ENCODE results near the gene MBTPS2.
"Not testable (repeated sequence)": the region's sequence is repeated elsewhere in the genome, so short reads cannot be mapped to it uniquely, and the experiment has no call there.

MBTPS2 gene

DNA sequence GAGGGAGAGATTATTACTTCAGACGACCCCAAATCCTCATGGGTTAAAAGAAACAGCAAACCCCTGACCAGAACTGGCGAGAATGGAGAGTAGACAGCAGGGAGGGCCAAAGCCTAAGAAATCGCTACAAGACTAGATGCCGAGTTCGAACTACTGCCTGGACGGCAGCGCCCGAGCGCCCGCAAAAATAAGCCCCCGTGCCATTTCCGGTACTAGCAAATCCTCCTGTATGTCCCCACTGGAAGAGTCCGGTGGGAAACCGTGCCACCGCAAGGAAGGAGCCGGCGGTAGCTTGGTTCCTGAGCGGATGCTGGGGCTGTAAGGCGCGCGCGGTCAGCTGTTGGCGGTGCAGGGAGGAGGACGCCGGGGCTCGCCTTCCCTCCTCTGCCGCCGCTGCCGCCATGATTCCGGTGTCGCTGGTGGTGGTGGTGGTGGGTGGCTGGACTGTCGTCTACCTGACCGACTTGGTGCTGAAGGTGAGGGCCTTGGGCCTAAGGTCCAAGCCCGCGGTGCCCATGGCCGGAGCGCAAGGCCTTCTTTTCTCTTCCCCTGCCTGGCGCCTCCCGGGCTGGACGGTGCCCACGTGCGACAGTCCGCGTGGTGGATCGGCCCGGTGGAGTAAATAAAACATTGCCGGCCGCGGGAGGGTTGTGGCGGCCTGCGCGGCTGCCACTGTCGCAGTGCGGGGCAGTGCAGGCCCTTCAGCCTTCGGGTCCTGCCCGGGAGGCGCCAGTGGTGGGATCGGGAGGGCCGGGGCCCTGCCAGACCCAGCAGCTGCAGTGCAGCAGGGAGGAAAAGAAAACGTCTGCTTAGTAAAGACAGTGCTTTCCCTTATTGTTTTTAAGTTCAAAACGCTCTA is at the start of gene MBTPS2:
Gene MBTPS2, plus strand, starts transcription at position 284 of the 859 bp plus-strand sequence. Its CDS starts 118 bp downstream, at position 402.
- no peaks in the 10 kb centered on the region for H3K9me3 Mint-ChIP-seq
- H3K4me1 Mint-ChIP-seq = no peaks in the 10 kb centered on the region
- H3K27ac Mint-ChIP-seq = peak within 1 kb of the TSS; percentile 96
- ATAC-seq (replicated peaks) = peak; percentile 88 to 90
- H3K36me3 Mint-ChIP-seq = peaks cover 3 to 6% of the 10 kb centered on the region in 2 donors
- peak within 1 kb of the TSS; percentile 87 to 90 for H3K4me3 Mint-ChIP-seq
- DNase-seq = peak; percentile 77
- H3K27me3 Mint-ChIP-seq = no peaks in the 10 kb centered on the region

DNA sequence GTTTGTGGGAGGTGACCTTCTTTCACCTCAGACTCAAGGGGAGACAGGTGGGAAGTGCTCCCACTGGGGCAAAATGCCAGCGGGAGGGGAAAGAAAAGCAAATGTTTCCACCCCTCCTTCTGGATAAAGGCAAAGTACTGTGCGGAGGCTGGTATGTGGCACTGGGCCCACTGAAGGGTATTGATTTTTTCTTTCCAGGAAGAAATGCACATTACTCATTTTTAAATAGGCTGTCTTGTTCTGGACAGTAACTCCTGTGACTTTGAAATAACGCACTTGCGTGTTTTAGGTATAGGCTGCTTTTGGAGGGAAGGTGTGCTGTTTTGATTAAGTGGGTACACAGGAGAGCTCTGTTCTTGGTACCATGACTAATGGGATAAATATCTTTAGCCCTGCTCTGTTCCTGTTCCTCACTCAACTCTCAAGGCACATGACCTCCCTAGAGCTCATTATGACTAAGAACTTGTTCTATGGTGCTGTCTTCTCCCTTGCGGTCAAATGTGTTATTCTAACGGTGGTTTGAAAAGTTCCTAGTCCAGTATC is 40.7 kb upstream of the MBTPS2 start:
- Mint-ChIP-seq H3K4me1 (no peaks in the 10 kb centered on the region), H3K36me3 (no peaks in the 10 kb centered on the region), H3K9me3 (no peaks in the 10 kb centered on the region), H3K4me3 (no peak overlapping the region), H3K27ac (no peak overlapping the region), H3K27me3 (peaks cover 0 to 22% of the 10 kb centered on the region in 2 donors)
- peak in 1 of 2 donors; percentile 60 for ATAC-seq (replicated peaks)
- no peak for DNase-seq

DNA sequence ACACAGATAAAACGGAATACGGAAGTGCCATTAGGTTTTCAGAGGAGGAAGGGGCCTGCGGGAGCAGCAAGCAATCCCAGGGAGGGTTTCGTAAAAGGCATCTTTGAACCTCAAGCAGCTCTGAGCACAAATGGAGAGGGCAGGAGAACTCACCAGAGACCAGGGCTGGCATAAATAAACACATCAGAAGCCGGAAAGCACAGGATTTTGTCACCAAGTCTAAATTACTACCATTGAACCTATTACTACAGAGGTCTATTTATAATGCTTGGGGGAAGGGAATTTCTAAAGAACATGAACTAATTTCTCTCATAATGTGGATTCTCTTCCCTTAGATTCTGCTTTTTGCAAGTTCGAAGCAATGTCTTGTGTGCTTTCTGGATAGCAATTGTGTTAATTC is 39.6 kb upstream of the MBTPS2 start:
- H3K9me3 Mint-ChIP-seq = no peaks in the 10 kb centered on the region
- no peaks in the 10 kb centered on the region for H3K36me3 Mint-ChIP-seq
- H3K27me3 Mint-ChIP-seq = peaks cover 0 to 22% of the 10 kb centered on the region in 2 donors
- ATAC-seq (replicated peaks) (no peak), DNase-seq (no peak)
- no peak overlapping the region for H3K4me3 Mint-ChIP-seq
- H3K4me1 Mint-ChIP-seq = no peaks in the 10 kb centered on the region
- H3K27ac Mint-ChIP-seq = no peak overlapping the region

DNA sequence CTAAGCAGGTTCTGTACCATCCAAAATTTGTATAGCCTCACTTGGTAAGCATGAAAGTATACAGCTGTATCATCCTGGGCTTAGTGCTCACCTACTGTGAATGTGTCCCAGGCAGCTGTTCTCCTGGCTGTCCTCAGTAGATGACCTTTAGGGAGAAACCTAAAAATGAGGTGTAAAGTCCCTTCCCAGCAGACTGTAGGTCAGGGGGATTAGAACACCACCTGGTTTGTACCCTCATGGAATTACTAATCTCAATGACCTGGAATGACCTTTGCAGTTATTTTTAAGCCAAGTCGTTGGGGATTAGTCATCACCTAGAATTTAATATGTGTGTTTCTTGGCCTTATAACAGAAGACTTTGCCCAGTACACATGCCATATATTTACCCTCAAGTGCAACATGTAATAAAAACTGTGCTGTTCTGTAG is 39.1 kb upstream of the MBTPS2 start:
- Mint-ChIP-seq H3K27me3 (peaks cover 0 to 22% of the 10 kb centered on the region in 2 donors), H3K27ac (no peak overlapping the region), H3K4me1 (no peaks in the 10 kb centered on the region), H3K4me3 (no peak overlapping the region), H3K9me3 (no peaks in the 10 kb centered on the region), H3K36me3 (no peaks in the 10 kb centered on the region)
- no peak for DNase-seq
- ATAC-seq (replicated peaks) = peak in 1 of 2 donors; percentile 70

DNA sequence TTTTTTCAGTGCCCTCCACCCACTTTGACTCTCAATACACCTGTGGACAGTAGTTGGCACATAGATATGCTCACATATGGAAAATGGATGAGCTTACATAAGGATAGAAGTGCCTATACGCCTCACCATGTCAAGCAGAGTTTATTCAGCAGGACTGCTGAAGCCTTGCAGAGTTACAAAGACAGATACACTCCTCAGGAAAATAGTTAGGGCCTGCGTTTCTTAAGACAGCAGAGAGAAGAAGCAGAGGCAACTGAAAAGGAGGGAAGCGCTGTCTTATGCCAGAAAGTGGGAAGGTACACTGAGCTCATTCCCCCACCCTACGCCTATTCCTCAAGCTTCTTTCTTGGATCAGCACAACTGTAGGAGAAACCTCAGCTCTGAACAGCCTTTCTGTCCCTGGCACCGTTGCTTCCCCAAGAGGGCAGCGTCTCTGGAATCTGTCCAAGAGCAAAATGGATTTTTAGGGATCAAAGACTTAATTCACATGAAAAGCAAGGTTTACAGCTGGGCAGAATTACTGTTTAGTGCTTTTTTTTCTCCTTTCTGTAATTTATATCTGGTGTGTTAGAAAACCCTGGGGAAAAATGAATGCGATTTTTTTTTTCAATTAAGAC is 37.3 kb upstream of the MBTPS2 start:
- no peaks in the 10 kb centered on the region for H3K36me3 Mint-ChIP-seq
- no peak for ATAC-seq (replicated peaks)
- peaks cover 0 to 16% of the 10 kb centered on the region in 2 donors for H3K27me3 Mint-ChIP-seq

DNA sequence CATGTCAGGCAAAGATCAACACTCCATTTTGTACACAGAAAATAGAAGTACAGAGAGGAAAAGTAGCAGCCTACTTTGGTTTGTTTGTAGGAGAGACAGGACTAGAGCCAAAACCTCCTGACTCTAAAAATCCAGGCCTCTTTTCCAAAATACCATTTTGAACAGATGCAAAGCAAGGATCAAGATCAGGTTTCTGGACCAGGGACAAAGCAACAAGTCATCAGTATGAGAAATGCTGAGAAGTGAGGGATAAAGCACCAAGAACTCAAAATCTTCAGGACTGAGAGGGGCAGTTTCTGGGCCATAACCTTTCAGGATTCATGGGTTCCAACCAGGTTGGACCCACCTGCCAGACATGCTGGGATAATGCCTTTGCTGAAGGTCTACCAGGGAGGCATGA is 36.6 kb upstream of the MBTPS2 start:
- H3K27ac Mint-ChIP-seq = no peak overlapping the region
- H3K9me3 Mint-ChIP-seq = no peaks in the 10 kb centered on the region
- peaks cover 0 to 20% of the 10 kb centered on the region in 2 donors for H3K27me3 Mint-ChIP-seq
- H3K4me3 Mint-ChIP-seq = no peak overlapping the region
- DNase-seq (no peak), ATAC-seq (replicated peaks) (no peak)
- H3K4me1 Mint-ChIP-seq = no peaks in the 10 kb centered on the region
- H3K36me3 Mint-ChIP-seq = no peaks in the 10 kb centered on the region

More for the DNA sequence above, 37.3 kb upstream of the MBTPS2 start:
- H3K27ac Mint-ChIP-seq = no peak overlapping the region
- H3K4me3 Mint-ChIP-seq = no peak overlapping the region
- no peak for DNase-seq
- no peaks in the 10 kb centered on the region for H3K9me3 Mint-ChIP-seq
- H3K4me1 Mint-ChIP-seq = no peaks in the 10 kb centered on the region

DNA sequence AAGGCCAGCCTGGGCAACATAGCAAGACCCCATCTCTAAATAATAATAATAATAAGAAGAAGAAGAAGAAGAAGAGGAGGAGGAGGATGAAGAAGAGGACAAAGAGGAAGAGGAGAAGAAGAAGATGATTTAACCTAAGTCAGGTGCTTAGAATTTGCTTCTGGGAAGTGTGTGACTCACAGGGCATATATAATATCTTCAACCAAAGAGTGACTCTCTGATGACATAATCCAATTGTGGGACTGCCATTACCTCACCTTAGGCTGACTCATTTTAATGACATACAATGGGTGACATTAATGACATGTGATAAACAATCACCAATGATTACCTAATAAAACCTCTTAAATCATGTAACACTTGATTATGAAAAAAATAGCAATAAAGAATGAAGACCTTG is 32.7 kb upstream of the MBTPS2 start:
- H3K4me1 Mint-ChIP-seq = no peaks in the 10 kb centered on the region
- no peak for DNase-seq
- H3K27me3 Mint-ChIP-seq = peaks cover 0 to 6% of the 10 kb centered on the region in 2 donors
- H3K9me3 Mint-ChIP-seq = no peaks in the 10 kb centered on the region
- H3K4me3 Mint-ChIP-seq = no peak overlapping the region
- H3K27ac Mint-ChIP-seq = no peak overlapping the region
- ATAC-seq (replicated peaks) = no peak
- H3K36me3 Mint-ChIP-seq = no peaks in the 10 kb centered on the region

DNA sequence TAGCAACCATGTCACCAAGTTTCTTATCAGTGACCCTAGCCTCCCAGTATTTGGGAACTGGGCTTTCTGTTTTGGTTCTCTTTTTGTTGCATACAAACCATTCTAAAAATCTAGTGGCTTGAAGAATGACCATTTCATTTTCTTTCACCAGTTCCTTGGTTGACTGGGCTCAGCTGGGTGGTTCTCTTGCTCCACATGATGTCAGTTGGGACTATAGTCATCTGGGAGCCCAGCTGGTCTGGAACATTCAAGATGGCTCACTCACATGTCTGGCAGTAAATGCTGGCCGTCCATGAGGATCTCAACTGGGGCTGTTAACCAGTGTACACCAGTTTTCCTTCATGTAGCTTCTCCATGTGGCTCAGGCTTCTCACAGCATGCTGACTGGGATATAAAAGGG is 27.6 kb upstream of the MBTPS2 start:
- ATAC-seq (replicated peaks) (no peak), DNase-seq (no peak)
- Mint-ChIP-seq H3K27me3 (peaks cover 0 to 6% of the 10 kb centered on the region in 2 donors), H3K27ac (no peak overlapping the region), H3K36me3 (no peaks in the 10 kb centered on the region), H3K4me3 (no peak overlapping the region), H3K9me3 (no peaks in the 10 kb centered on the region), H3K4me1 (no peaks in the 10 kb centered on the region)

DNA sequence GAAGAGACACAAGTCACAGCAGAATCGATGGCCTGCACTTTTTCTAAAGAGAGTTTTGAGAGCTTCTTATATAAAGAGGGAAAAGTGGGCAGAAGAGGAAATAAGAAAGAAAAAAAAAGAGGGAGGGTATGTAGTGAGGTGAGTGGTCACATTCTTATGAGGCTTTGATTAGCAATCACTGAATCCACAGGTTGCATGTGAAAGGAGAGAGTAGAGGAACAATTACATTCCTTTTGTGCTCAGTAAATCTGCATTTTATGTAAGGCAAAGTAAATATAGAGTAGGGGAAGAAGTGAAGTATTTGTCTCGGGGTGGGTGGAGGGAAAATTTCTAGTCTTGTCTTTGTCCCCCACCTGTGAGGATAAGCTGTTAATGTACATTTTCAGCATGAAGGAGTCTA is 26.8 kb upstream of the MBTPS2 start:
- ATAC-seq (replicated peaks) (no peak), DNase-seq (no peak)
- Mint-ChIP-seq H3K36me3 (no peaks in the 10 kb centered on the region), H3K4me1 (no peaks in the 10 kb centered on the region), H3K4me3 (no peak overlapping the region), H3K27me3 (peaks cover 0 to 3% of the 10 kb centered on the region in 2 donors), H3K27ac (no peak overlapping the region), H3K9me3 (no peaks in the 10 kb centered on the region)

DNA sequence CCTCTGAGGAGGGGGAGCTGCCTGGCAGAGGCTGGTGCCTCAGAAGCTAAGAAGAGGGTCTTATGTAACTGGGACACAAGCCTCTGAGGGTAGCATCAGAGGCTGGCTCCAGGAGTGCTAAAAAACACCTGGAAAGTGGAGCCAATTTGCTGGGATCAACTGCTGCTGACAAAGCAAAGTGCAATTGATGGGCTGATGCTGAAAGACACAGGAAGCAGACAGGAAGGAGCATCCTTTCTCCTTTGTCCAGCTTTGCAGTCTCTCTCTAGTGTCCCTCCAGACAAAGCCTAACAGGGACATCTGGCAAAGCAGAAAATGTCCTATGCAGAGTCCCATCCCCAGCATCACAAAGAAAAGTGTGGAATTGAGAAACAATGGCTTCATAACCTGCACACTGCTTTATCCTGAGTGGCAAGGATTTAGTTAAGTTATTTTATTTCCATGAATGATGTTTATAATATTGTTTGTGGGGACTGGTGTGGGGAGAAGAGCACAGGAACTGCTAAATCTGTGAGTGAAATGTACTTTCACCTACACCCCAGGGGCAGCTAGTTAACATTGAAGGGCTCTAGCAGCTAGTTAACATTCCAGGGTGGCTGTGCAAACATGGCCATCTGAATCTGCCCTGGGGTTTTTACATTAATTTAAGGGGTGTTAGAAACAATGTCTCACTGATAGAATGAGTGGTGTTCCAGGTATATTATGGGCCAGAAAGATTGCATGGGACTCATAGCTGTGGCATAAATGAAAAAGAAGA is 25.6 kb upstream of the MBTPS2 start:
- DNase-seq (no peak), ATAC-seq (replicated peaks) (no peak)
- peaks cover 0 to 5% of the 10 kb centered on the region in 2 donors for H3K27me3 Mint-ChIP-seq
- no peaks in the 10 kb centered on the region for H3K9me3 Mint-ChIP-seq
- no peak overlapping the region for H3K27ac Mint-ChIP-seq
- H3K4me1 Mint-ChIP-seq = no peaks in the 10 kb centered on the region
- H3K4me3 Mint-ChIP-seq = no peak overlapping the region
- no peaks in the 10 kb centered on the region for H3K36me3 Mint-ChIP-seq

DNA sequence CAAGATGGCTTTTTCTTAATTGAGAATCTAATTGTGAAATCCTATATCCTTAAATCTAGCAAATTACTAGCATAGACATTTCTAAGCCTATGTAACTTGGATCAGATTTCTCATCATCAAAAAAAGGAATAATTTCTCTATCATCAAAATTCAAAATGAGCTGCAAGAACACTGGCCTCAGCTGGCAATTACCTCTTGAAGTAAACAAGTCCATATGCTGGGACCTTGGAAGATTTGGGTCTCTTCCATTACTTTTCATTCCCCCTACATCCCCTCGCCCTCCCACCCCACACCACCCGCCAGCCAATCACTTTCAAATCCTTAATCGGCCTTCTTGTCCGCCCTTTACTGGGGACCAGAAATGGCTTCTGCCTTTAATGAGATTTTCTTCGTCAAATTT is 23.3 kb upstream of the MBTPS2 start:
- Mint-ChIP-seq H3K36me3 (no peaks in the 10 kb centered on the region), H3K9me3 (no peaks in the 10 kb centered on the region), H3K4me3 (no peak overlapping the region), H3K27me3 (peaks cover 0 to 5% of the 10 kb centered on the region in 2 donors), H3K4me1 (no peaks in the 10 kb centered on the region), H3K27ac (no peak overlapping the region)
- no peak for DNase-seq
- ATAC-seq (replicated peaks) = no peak

DNA sequence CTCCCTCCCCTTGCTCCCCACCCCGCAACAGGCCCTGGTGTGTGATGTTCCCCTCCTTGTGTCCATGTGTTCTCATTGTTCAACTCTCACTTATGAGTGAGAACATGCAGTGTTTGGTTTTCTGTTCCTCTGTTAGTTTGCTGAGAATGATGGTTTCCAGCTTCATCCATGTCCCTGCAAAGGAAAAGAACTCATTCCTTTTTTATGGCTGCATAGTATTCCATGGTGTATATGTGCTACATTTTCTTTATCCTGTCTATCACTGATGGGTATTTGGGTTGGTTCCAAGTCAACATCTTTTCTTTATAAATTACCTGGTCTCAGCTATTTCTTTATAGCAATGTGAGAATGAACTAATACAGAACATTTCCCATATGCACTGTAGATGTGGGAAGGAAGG is 19.2 kb upstream of the MBTPS2 start:
- H3K36me3 Mint-ChIP-seq; DNase-seq; H3K27ac Mint-ChIP-seq; H3K9me3 Mint-ChIP-seq; H3K27me3 Mint-ChIP-seq; ATAC-seq (replicated peaks); H3K4me1 Mint-ChIP-seq; H3K4me3 Mint-ChIP-seq: not testable (repeated sequence)

DNA sequence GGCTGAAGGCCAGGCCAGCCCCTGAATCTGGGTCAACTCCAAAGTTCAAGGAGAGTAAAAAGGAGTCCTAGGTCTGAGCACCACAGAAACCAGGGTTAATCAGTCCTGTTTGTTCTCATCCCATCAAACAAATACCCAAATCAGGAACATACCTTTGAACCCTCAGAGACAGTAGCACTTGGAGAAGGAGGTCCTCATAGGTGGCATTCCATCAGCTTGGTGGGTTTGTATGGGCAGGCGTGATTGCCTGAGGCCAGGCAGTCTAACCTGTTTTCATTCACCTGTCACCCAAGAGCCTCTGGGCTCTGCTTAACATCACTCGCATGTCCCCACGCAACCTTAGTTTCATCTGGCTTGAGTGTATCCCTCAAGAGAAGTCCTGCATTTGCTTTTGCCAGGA is 17.5 kb upstream of the MBTPS2 start:
- no peak overlapping the region for H3K27ac Mint-ChIP-seq
- H3K4me1 Mint-ChIP-seq = no peaks in the 10 kb centered on the region
- ATAC-seq (replicated peaks) (no peak), DNase-seq (no peak)
- no peaks in the 10 kb centered on the region for H3K9me3 Mint-ChIP-seq
- H3K27me3 Mint-ChIP-seq = peaks cover 0 to 13% of the 10 kb centered on the region in 2 donors
- H3K4me3 Mint-ChIP-seq = no peak overlapping the region
- no peaks in the 10 kb centered on the region for H3K36me3 Mint-ChIP-seq

DNA sequence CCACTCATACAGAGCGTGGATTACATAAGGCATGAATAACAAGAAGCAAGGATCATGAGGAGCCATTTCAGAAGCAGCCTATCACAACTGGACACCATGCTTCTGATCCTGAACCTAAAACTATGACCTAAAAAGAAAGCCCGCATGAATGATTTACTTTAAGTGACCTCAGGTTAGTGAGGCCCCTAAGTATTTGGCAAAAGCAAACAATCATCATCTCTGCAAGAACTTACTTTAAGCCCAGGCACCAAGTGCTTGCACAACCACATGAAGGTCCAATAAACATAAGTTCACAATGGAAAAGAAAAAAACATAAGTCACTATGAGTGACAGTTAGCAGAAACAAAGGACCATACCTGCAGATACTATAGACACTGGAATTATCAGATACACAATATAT is 7.9 kb upstream of the MBTPS2 start:
- Mint-ChIP-seq H3K36me3 (peaks cover 0 to 3% of the 10 kb centered on the region in 2 donors), H3K4me3 (no peak overlapping the region), H3K9me3 (no peaks in the 10 kb centered on the region), H3K4me1 (peaks cover 0 to 2% of the 10 kb centered on the region in 2 donors), H3K27ac (no peak overlapping the region), H3K27me3 (peaks cover 0 to 23% of the 10 kb centered on the region in 2 donors)
- no peak for DNase-seq
- ATAC-seq (replicated peaks) = no peak

All from stimulated activated naive B cell treated with anti-CD40 and anti-IgM and Interleukin-4, amounts not matched to agents 10 μg/mL and 1 μg/mL and 100 μg/mL, for 72 hours (primary cell).